Naive thymus-derived CD8-positive, alpha-beta T cell (primary cell): ENCODE results near the gene PHF21A. TPM values are rescaled to one million over a fixed set of nuclear protein-coding genes. Genes with fewer than 3 reads are reported as not detected.

Experiments used
- ATAC-seq, 2 donors: fragments of 150-1000 bp; cut with Tn5 transposase in 1 of 2; sonication (Bioruptor Pico), chemical (Tn5 transposase) in 1 of 2; 1 replicate in 1 of 2; 2 replicates in 1 of 2; pipeline ENCODE4 v1.10.0; 2021; ENCODE audit warnings: mild to moderate bottlenecking in 2 of 2, moderate library complexity in 2 of 2
- POLR2A ChIA-PET: fragments of 350-600 bp; sonication (Branson Sonifier 250); formaldehyde crosslinking; loops from one replicate; lab custom pipeline; 2021; ENCODE audit warnings: antibody characterized with exemption; lab: Charles Lee
- DNase-seq, 10 donors: peaks; one replicate each; pipeline versions ENCODE4 v3.0.0 to v3.0.0-alpha.2; 2020 to 2022
- H3K27ac Mint-ChIP-seq, 10 donors: one replicate each; pipeline ENCODE4 v1.8.0; 2020 to 2022; ENCODE audit warnings: mild to moderate bottlenecking in 10 of 10, mixed read lengths in 10 of 10, moderate library complexity in 4 of 10, inconsistent platforms in 1 of 10
- H3K27me3 Mint-ChIP-seq, 5 donors: one replicate each; pipeline ENCODE4 v1.8.0; 2021 to 2022; ENCODE audit warnings: mixed read lengths in 5 of 5
- H3K36me3 Mint-ChIP-seq, 3 donors: one replicate each; pipeline ENCODE4 v1.8.0; 2020 to 2022; ENCODE audit warnings: mixed read lengths in 3 of 3, mild to moderate bottlenecking in 2 of 3, inconsistent platforms in 1 of 3
- H3K4me1 Mint-ChIP-seq, 4 donors: one replicate each; pipeline ENCODE4 v1.8.0; 2021 to 2022; ENCODE audit warnings: mixed read lengths in 4 of 4
- H3K4me3 Mint-ChIP-seq, 10 donors: one replicate each; pipeline ENCODE4 v1.8.0; 2020 to 2022; ENCODE audit warnings: mild to moderate bottlenecking in 10 of 10, mixed read lengths in 10 of 10, moderate library complexity in 6 of 10, inconsistent platforms in 1 of 10
- H3K9me3 Mint-ChIP-seq, 9 donors: one replicate each; pipeline ENCODE4 v1.8.0; 2020 to 2022; ENCODE audit warnings: mixed read lengths in 9 of 9, mild to moderate bottlenecking in 3 of 9, inconsistent platforms in 1 of 9, moderate library complexity in 1 of 9
- polyA plus RNA-seq, 3 donors: library from polyadenylated mRNA; unstranded; fragments of 300-500 nt; fragmentation: Illumina TruSeq; gene quantifications; one replicate each; pipeline ENCODE4 v1.2.3, GENCODE V29; 2021
- total RNA-seq, 8 experiments: library from RNA in 2 of 8; stranded (reverse) in 2 of 8; gene quantifications; one replicate each; pipeline ENCODE4 v1.2.3 and lab custom pipeline; 2021 to 2026

The PHF21A gene
- total and polyA plus RNA-seq, 5 experiments from 2014 or later, result 4.9 to 60.7 (median 9.2) TPM

DNA sequence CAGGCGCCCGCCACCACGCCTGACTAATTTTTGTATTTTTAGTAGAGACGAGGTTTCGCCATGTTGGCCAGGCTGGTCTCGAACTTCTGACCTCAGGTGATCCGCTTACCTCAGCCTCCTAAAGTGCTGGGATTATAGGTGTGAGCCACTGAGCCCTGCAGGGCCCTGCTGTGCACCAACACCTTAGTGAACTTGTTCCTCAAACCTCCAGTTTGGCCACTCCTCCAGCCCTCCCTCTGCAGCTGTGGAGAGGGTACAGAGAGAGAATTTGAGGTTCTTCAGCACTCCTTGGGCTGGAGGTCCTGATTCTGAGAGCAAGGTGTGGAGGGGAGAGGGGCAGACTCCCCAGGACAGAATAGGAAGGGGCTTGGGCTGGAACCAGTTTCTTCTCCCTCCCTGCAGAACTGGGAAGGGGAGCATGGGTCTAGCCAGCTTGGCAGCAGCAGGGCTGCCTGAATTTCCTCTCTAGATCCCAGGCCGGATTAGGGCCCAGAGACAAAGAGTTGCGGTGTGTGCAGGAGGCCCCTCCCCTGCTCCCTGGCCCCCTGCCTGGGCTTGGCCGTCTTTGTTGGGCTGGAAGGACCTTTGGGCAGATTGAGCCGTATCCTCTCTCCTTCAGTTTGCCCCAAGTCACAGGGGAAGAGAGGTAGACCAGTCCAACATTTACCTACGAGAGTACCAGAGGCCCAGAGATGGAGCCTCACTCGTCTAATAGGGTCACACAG is 201.3 kb downstream of the PHF21A start:
- ATAC-seq, result no peak
- peak in 1 of 10 donors; percentile 24 for DNase-seq
- H3K4me1 Mint-ChIP-seq, result peaks cover 23 to 71% (median 66%) of the 10 kb centered on the region in 4 donors
- H3K9me3 Mint-ChIP-seq, result no peaks in the 10 kb centered on the region
- POLR2A ChIA-PET, result interaction anchor here (5.3 kb wide), 1 partner anchor 9 kb away, joined by 57 read pairs; no protein-coding TSS in a partner anchor
- peak overlapping the region; percentile 61 to 98 (median 94) for H3K4me3 Mint-ChIP-seq
- peaks cover 0 to 13% (median 0%) of the 10 kb centered on the region in 3 donors for H3K36me3 Mint-ChIP-seq
- H3K27ac Mint-ChIP-seq, result peak overlapping the region in 8 of 10 donors; percentile 24 to 95 (median 56)
- peaks cover 0 to 3% (median 0%) of the 10 kb centered on the region in 5 donors for H3K27me3 Mint-ChIP-seq

DNA sequence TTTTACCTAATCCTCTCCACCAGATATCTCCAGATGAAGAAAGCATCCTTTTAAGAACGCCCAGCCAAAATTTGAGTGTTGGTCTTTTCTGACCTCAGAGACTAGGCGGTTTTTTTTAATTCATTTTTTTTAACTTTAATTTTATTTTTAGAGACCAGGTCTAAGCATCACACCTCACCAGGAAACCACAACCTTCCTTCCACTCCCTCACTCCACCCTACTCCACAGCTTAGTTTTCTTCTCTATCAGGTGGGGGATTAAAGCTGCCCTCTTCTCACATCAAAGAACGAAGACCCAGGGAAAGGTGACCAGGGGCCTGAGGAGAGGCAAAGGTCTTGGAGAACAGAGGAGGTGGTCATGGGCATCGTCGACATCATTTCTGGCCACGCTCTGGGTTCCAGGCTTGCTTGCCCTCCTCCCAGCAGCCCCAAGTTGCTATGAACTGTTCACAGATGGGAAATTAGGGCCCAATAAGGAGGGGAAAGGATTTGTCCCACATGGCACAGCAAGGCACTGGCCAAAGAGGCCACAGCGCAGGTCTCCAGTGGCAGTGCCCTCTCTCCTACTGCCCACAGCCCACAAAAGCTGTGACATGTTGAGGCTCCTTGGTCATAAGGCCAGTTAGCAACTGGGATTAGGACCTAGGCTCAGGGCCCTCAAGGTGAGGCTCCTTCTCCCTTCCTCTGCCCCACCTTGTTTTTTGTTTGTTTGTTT is 202.1 kb downstream of the PHF21A start:
- H3K4me1 Mint-ChIP-seq, result peaks cover 20 to 68% (median 63%) of the 10 kb centered on the region in 4 donors
- H3K9me3 Mint-ChIP-seq, result no peaks in the 10 kb centered on the region
- H3K4me3 Mint-ChIP-seq, result peak overlapping the region; percentile 90 to 98 (median 95)
- H3K27me3 Mint-ChIP-seq, result peaks cover 0 to 3% (median 0%) of the 10 kb centered on the region in 5 donors
- POLR2A ChIA-PET, result interaction anchor here (3.2 to 5.3 kb wide), 2 partner anchors 10 to 72 kb away, joined by 17 to 57 read pairs; partner anchors contain the start of gene CRY2
- DNase-seq (peak in 1 of 10 donors; percentile 45), ATAC-seq (no peak)
- H3K27ac Mint-ChIP-seq, result peak overlapping the region; percentile 94 to 100 (median 98)
- peaks cover 0 to 18% (median 0%) of the 10 kb centered on the region in 3 donors for H3K36me3 Mint-ChIP-seq

DNA sequence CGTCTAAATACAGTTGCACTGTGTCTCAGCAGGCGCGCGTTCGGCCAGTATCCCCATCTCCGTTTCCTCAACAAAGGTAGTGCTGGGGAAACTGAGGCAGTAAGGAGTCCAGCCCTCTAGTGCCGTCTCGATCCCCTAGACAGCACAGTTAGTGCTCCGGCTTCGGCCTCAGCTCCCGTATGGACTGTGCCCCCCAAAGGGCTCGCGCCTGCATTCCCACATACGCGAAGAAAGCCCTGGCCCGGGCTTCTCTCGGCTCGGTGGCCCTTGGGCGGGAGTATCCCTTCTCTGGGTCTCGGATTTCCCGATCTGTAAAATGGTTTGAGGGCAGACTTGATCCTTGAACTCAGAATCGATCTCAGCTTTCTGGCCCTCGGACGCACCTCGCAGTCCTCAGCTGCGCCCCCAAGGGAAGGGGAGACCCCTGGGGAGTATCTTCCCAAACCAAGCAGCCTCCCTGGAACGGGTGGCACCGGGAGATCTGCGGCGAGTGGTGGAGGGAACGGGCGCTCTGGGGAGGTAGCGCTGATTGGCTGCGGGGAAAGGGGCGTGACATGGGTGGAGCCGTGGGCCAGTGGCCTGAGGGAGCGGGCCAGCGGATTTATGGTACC is 202.8 kb downstream of the PHF21A start:
- Mint-ChIP-seq H3K4me1 (peaks cover 18 to 64% (median 60%) of the 10 kb centered on the region in 4 donors), H3K4me3 (peak overlapping the region; percentile 90 to 98 (median 95)), H3K27me3 (peaks cover 0 to 3% (median 0%) of the 10 kb centered on the region in 5 donors), H3K36me3 (peaks cover 0 to 22% (median 0%) of the 10 kb centered on the region in 3 donors), H3K27ac (peak overlapping the region; percentile 94 to 100 (median 98)), H3K9me3 (no peaks in the 10 kb centered on the region)
- peak in 5 of 10 donors; percentile 37 to 66 (median 51) for DNase-seq
- peak in 1 of 2 donors; percentile 3 for ATAC-seq
- POLR2A ChIA-PET, result interaction anchor here (0.5 to 5.3 kb wide), 11 partner anchors 9 to 752 kb away, joined by 3 to 57 read pairs (median 3); partner anchors contain the start of gene CRY2

DNA sequence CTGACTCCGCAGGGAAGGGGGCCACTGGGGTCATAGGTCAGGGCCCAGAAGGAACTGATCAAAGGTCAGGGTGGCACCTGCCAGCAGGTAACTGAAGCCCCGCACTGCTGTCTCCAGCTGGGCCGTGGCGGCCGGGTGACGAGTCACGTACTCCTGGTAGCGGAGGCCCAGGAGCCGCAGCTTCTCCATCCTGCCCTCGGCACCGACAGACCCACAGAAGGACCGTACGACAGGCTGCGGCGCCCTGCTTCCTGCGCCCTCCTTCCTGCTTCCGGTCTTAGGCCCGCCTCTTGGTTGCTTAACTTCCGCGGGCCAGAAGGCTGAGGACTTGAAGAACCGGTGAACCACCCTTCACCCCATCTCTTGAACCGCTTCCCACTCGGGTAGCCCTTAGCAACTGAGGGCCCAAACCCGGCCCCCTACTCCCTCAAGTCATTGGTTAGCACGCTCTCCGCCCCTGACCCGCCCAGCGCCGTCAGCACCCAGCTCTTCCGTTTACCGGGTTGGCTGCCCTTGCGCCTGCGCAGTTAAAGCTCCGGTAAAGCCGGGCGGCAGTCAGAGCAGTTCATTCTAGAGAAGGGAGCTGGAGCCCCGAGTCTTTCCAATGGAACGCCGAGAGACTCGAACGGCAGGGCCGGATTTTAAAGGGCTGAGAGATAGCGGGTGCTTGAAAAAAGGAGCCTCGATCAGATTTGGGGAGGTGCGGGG is 203.5 kb downstream of the PHF21A start, which contains the start of gene PEX16:
PEX16 (minus strand) TSS at position 255 of the 708 bp plus-strand sequence; CDS start at position 189, 66 bp downstream.
- no peaks in the 10 kb centered on the region for H3K9me3 Mint-ChIP-seq
- peak; percentile 90 to 91 for ATAC-seq
- peak; percentile 89 to 98 (median 96) for DNase-seq
- POLR2A ChIA-PET, result interaction anchor here (0.5 to 5.3 kb wide), 13 partner anchors 8 to 753 kb away, joined by 3 to 57 read pairs (median 3); partner anchors contain the start of gene CRY2
- H3K36me3 Mint-ChIP-seq, result peaks cover 0 to 28% (median 0%) of the 10 kb centered on the region in 3 donors
- peak within 1 kb of the TSS; percentile 90 to 98 (median 95) for H3K4me3 Mint-ChIP-seq
- H3K27me3 Mint-ChIP-seq, result peaks cover 0 to 3% (median 0%) of the 10 kb centered on the region in 5 donors
- peaks cover 16 to 62% (median 59%) of the 10 kb centered on the region in 4 donors for H3K4me1 Mint-ChIP-seq
- H3K27ac Mint-ChIP-seq, result peak within 1 kb of the TSS; percentile 94 to 100 (median 98)

DNA sequence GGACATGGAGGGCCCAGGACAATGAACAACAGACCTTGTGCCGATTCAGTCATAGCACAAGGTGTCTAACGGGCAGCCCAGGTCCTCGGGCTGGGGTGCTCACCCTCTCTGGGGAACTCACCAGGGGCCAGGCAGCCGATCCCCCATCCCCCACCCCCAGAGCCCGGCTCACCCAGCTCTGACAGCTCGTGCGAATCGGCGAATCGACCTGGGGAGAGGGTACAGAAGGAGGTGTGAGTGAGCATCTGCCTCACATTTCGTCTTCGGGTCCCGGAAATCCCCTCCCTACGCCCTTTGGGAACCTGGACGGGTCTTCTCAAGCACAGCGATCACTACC is 204.0 kb downstream of the PHF21A start:
- peak in 1 of 10 donors; percentile 31 for DNase-seq
- peaks cover 0 to 3% (median 0%) of the 10 kb centered on the region in 5 donors for H3K27me3 Mint-ChIP-seq
- H3K4me3 Mint-ChIP-seq, result peak overlapping the region; percentile 90 to 98 (median 95)
- peak in 1 of 2 donors; percentile 3 for ATAC-seq
- H3K4me1 Mint-ChIP-seq, result peaks cover 16 to 62% (median 59%) of the 10 kb centered on the region in 4 donors
- H3K9me3 Mint-ChIP-seq, result no peaks in the 10 kb centered on the region
- H3K36me3 Mint-ChIP-seq, result peaks cover 0 to 31% (median 0%) of the 10 kb centered on the region in 3 donors
- H3K27ac Mint-ChIP-seq, result peak overlapping the region; percentile 94 to 100 (median 98)
- POLR2A ChIA-PET, result interaction anchor here (1.0 to 5.3 kb wide), 7 partner anchors 11 to 116 kb away, joined by 3 to 57 read pairs (median 3); partner anchors contain the start of gene CRY2

DNA sequence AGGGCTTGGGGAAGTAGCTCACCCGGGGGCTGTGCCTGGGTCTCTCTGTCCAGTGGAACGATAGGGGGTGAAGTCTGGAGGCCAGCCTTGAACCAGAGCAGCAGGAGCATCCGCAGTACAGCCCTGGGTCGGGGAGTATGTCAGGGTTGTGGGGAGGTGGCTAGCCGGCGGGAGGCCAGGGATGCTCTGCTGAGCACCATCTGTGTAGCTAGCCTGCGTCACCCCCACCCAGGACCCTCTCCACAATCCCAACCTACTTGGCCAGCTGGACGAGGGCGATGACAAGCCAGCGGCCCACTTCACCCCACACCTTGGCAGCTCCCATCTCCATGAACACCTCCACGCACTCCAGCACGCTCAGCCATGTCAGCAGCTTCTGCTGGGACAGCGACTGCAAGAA is 205.8 kb downstream of the PHF21A start:
- H3K4me3 Mint-ChIP-seq, result peak overlapping the region in 6 of 10 donors; percentile 18 to 69 (median 39)
- H3K27ac Mint-ChIP-seq, result peak overlapping the region in 4 of 10 donors; percentile 46 to 82 (median 63)
- ATAC-seq (no peak), DNase-seq (no peak)
- H3K36me3 Mint-ChIP-seq, result peaks cover 0 to 45% (median 0%) of the 10 kb centered on the region in 3 donors
- peaks cover 14 to 51% (median 50%) of the 10 kb centered on the region in 4 donors for H3K4me1 Mint-ChIP-seq
- no peaks in the 10 kb centered on the region for H3K27me3 Mint-ChIP-seq
- POLR2A ChIA-PET, result interaction anchor here (0.7 to 5.3 kb wide), 3 partner anchors 13 to 678 kb away, joined by 3 to 57 read pairs (median 5); partner anchors contain the start of gene AMBRA1
- no peaks in the 10 kb centered on the region for H3K9me3 Mint-ChIP-seq

DNA sequence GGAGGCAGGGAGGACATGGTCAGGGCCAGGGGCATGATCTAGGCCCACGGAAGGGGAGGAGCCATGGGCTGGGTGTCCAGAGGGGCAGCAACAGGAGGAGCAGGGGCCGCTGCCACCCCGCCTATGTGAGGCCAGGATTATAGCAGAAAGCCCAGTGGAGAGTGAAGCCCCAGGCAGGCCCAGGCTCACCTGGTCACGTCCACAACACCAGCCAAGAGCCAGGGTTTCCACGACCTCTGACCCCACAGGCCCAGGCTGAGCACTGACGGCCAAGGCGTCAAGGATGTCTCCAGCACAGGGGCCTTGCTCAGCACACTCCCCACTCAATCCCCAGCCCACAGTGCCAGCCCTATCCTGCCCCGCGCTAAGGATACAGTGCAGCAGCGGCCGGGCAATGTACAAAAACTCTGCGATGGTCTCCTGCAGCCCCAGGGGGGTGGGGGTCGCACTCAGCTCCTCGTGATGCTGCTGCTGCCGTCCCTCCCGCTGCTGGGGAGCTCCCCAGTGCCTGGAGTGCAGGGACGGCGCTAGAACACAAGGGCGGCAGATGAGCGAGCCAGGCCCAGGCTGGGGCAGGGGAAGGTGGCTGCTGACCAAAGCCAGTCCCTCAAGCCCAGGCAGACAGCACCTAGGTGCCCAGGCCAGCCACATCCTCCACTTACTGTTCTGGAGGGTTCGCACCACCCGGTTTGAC is 207.2 kb downstream of the PHF21A start:
- ATAC-seq (no peak), DNase-seq (no peak)
- peaks cover 0 to 52% (median 0%) of the 10 kb centered on the region in 3 donors for H3K36me3 Mint-ChIP-seq
- H3K4me1 Mint-ChIP-seq, result peaks cover 13 to 37% (median 36%) of the 10 kb centered on the region in 4 donors
- H3K4me3 Mint-ChIP-seq, result peak overlapping the region in 1 of 10 donors; percentile 26
- POLR2A ChIA-PET, result interaction anchor here (5.3 kb wide), 1 partner anchor 15 kb away, joined by 57 read pairs; no protein-coding TSS in a partner anchor
- H3K27me3 Mint-ChIP-seq, result no peaks in the 10 kb centered on the region
- H3K9me3 Mint-ChIP-seq, result no peaks in the 10 kb centered on the region
- H3K27ac Mint-ChIP-seq, result peak overlapping the region in 2 of 10 donors; percentile 14 to 43

DNA sequence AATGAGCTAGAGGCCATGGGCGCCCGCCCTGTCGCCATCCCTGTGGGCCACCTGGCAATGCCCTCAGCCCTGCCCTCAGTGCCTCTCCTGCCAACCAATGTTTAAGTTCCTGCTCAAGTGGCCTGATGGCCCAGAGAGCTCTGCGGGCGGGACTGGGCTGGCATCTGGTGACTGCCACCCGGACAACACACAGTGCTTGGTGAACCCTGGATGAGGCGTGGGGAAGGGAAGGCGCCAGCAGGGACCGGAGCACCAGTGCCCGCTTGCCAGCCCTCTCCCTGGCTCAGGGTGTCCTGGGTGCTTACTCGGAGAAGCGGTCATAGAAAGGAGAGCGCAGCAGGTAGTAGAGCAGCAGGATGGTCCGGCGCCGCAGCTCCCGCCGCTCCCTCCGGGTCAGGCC is 207.7 kb downstream of the PHF21A start:
- DNase-seq (no peak), ATAC-seq (no peak)
- peak overlapping the region in 2 of 10 donors; percentile 71 to 74 for H3K27ac Mint-ChIP-seq
- H3K4me1 Mint-ChIP-seq, result peaks cover 13 to 35% (median 32%) of the 10 kb centered on the region in 4 donors
- H3K4me3 Mint-ChIP-seq, result peak overlapping the region in 1 of 10 donors; percentile 29
- H3K27me3 Mint-ChIP-seq, result no peaks in the 10 kb centered on the region
- peaks cover 0 to 53% (median 0%) of the 10 kb centered on the region in 3 donors for H3K36me3 Mint-ChIP-seq
- POLR2A ChIA-PET, result no interaction called here
- no peaks in the 10 kb centered on the region for H3K9me3 Mint-ChIP-seq

DNA sequence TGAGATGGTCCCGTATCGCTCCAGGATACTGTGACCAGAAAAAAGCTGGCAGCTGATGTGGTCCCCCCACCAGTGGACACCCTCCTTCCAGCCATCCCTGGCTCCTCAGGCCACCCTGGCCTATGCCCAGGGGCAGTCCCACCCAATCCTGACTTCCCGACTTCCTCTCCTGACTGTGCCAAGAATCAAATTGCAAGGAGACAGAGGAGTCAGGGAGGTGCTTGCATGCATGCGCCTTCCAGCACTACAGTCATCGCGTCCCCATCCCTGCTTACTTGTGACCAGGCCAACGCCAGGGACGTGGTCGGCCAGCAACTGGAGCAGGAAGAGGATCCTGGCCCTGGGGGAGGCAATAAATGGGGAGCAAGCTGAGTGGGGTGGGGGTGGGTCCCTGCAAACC is 210.6 kb downstream of the PHF21A start:
- H3K4me1 Mint-ChIP-seq, result peaks cover 10 to 19% (median 13%) of the 10 kb centered on the region in 4 donors
- POLR2A ChIA-PET, result no interaction called here
- peaks cover 0 to 46% (median 0%) of the 10 kb centered on the region in 3 donors for H3K36me3 Mint-ChIP-seq
- DNase-seq, result no peak
- no peak for ATAC-seq
- H3K9me3 Mint-ChIP-seq, result no peaks in the 10 kb centered on the region
- peak overlapping the region in 1 of 10 donors; percentile 66 for H3K27ac Mint-ChIP-seq
- H3K4me3 Mint-ChIP-seq, result no peak overlapping the region
- H3K27me3 Mint-ChIP-seq, result no peaks in the 10 kb centered on the region

DNA sequence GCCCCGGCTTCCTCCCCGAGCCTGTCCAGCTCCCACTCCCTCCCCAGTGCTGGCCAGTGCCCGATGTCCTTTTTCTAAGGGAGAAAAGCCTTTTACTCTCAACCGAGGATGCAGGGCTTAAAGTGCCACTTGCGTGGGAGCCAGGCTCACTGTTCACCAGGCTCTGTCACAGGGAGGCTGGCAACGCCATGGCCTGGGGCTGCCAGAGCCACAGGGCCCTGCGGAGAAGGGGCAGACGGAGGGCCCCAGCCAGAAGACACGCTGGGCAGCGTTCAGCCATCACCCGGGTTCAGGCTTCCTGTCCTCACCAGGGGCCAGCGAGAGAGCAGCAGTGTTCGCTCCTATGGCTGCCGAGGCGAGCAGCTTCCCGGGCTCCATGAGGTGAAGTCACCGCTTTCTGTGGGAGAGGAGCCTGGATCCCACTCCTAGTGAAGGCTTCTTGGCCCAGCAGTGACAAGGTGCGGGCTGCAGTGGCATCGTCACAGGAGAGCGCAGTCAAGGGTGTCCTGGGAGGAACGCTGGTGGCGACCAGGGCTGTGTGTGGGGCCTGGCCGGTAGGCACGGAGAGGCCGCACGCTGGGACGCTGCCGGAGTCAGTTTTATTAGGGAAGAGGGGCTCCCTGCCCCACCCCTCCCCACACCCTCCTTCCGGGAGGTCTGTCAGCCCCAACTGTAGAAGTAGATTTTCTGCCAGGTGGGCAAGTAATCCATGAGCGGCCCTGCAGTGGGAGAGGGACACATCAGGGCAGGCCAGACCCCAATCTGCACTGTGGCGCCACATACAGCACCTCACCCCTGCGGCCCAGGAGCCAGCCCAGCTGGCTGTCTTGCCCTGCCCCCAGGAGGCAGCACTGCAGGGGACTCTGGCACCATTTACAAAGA is 211.4 kb downstream of the PHF21A start:
- H3K27ac Mint-ChIP-seq, result peak overlapping the region in 1 of 10 donors; percentile 84
- ATAC-seq, result no peak
- H3K4me3 Mint-ChIP-seq, result no peak overlapping the region
- POLR2A ChIA-PET, result interaction anchor here (1.1 kb wide), 1 partner anchor 8 kb away, joined by 3 read pairs; no protein-coding TSS in a partner anchor
- peaks cover 10 to 18% (median 13%) of the 10 kb centered on the region in 4 donors for H3K4me1 Mint-ChIP-seq
- H3K27me3 Mint-ChIP-seq, result no peaks in the 10 kb centered on the region
- H3K36me3 Mint-ChIP-seq, result peaks cover 0 to 40% (median 0%) of the 10 kb centered on the region in 3 donors
- no peak for DNase-seq
- no peaks in the 10 kb centered on the region for H3K9me3 Mint-ChIP-seq
